Mucosa of stomach (tissue), 1 donor: ENCODE data around the gene FADS2.

Source experiments
- H3K27me3 ChIP-seq: one replicate; pipeline ENCODE4 v1.7.0; 2013; ENCODE audit warnings: mild to moderate bottlenecking, low read length; ENCODE audit not compliant: control insufficient read depth, insufficient read depth
- H3K36me3 ChIP-seq: one replicate; pipeline ENCODE4 v1.7.0; 2013; ENCODE audit warnings: low read length; ENCODE audit not compliant: control insufficient read depth, insufficient read depth
- H3K4me1 ChIP-seq: one replicate; pipeline ENCODE4 v1.7.0; 2013; ENCODE audit warnings: mild to moderate bottlenecking, low read length; ENCODE audit not compliant: control insufficient read depth, insufficient read depth
- H3K4me3 ChIP-seq: one replicate; pipeline ENCODE4 v1.7.0; 2013; ENCODE audit warnings: low read length
- H3K9ac ChIP-seq: one replicate; pipeline ENCODE4 v1.7.0; 2013; ENCODE audit warnings: mild to moderate bottlenecking, low read length, moderate library complexity
- H3K9me3 ChIP-seq: one replicate; pipeline ENCODE4 v1.7.0; 2013; ENCODE audit warnings: mild to moderate bottlenecking, low read length, moderate library complexity; ENCODE audit not compliant: control insufficient read depth
- donor health status: Pancreatic carcinoma.

The FADS2 gene

DNA sequence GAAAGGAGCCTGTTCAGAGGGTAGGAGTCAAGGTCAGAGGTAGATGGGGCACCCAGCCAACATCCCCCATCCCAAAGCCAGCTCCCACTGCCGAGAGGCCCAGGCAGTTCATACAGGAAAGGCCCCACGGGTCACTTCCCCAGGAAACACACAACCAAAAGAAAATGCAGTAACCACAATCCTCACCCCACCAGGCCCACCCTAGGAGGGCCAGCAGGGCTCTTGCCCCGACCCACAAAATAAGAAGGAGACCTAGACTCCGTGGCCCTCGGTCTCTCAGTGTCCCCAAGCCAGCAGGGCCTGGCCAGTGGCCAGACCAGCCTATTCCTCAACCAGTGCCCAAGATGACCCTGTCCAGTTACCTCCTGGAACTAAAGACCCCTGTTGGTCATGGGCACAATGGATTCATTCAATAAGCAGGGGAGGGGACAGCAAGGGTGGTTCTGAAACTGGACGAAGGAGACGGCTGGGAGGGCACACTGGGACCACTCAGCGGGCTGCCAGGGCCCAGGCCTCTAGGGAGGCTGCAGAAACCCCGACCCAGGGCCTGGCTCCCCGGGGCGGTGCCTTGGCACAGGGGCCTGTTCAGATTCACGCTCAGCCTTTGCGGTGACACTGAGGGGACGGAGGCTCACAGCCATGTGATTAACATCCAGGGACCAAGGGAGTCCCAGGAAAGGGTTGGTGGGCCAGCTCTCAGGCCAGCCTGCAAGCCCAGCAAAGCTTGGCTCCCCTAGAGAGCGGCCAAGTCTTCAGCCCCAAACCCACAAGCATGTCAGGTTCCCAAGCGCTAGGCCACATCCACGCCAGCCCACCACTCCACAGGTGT, 83.8 kb downstream of the FADS2 start:
- no peaks in the 10 kb centered on the region for H3K36me3 ChIP-seq
- H3K4me1 ChIP-seq = no peaks in the 10 kb centered on the region
- peaks cover 8% of the 10 kb centered on the region for H3K27me3 ChIP-seq
- H3K9me3 ChIP-seq = no peaks in the 10 kb centered on the region
- H3K4me3 ChIP-seq = no peak overlapping the region
- H3K9ac ChIP-seq = no peak overlapping the region

DNA sequence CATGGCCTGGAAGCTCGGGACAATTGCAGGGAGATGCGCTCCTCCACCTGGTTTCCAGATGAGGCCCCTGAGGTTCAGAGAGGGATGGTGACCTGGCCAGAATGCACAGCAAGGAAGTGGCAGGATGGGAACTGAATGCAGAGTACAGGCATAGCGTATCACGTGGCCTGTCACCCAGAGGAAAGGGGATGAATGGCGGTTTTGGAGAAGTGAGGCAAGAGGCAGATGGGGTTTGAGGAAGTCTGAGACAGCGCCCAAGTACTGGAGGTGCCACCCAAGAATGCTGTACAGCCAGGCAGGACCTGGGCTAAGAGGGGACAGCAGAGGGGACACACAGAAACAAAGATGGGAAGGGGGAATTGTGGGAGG, 84.4 kb downstream of the FADS2 start:
- H3K4me1 ChIP-seq = no peaks in the 10 kb centered on the region
- H3K4me3 ChIP-seq = no peak overlapping the region
- H3K27me3 ChIP-seq = peaks cover 9% of the 10 kb centered on the region
- no peak overlapping the region for H3K9ac ChIP-seq
- no peaks in the 10 kb centered on the region for H3K36me3 ChIP-seq
- H3K9me3 ChIP-seq = no peaks in the 10 kb centered on the region

DNA sequence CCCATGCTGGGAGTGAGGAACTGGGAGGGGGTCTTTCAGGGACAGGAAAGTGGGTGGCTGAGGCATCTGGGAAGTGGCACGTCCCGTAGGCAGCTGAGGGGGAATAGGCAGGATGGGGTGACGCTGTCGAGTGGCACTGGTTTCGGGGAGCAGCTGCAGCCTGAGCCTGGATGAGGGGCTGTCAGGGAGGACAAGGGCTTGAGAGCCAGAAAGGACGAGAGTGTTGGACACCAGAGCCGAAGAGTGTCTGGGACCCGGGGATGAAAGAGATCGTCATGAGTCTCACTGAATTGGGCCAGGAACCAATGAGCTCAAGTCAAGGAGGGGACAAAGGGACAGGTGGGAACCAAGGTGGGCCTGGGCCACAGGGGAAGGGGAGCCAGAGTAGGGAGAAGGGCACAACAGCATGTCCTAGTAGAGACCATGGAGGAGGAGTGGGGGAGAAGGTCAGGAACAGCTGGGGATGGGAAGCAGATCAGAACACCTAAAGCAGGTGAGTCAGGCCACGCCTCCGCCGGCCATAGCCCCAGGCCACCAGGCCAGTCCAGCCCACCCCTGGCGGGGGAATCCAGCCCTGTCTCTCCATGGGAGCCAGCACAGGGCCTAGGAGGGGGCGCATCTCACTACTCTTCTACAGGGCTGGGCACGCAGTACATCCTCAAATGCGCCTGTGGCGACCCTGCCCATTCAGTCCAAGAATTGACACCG, 85.0 kb downstream of the FADS2 start:
- no peak overlapping the region for H3K9ac ChIP-seq
- H3K27me3 ChIP-seq = peaks cover 16% of the 10 kb centered on the region
- peaks cover 6% of the 10 kb centered on the region for H3K4me1 ChIP-seq

DNA sequence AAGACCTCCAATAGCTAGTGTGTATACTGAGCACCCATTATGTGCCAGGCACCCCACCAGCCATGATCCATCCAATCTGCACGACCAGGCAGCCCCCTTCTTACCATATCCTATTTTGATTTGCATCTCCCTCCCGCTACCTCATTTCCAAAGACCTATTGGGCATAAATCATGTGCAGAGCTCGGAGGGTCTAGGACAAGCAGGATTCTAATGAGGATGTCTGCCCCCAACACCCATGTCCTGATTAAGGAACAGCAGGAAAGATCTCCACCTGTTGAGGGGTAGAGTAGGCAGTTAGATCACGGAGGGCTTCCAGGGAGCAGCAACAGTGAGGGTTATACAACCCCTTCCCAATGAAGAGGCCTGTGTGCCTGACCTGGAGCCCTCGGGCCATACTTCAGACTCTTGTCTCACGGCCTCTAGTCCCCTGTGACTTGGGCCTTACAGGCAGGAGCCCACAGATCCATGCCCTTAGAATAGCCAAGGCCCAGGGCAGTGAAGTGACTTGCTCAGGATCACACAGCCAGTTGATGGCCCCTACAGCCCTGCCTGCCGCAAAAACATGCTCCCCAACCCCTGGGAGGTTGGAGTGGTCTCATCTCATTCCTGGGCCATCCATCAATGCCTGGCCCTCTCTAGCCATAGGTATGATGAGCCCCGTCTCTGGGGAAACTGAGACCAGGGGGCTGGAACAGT, 85.7 kb downstream of the FADS2 start:
- H3K9ac ChIP-seq = no peak overlapping the region

More for the DNA sequence above, 85.0 kb downstream of the FADS2 start:
- Histone ChIP-seq H3K36me3 (no peaks in the 10 kb centered on the region), H3K9me3 (no peaks in the 10 kb centered on the region), H3K4me3 (no peak overlapping the region)

DNA sequence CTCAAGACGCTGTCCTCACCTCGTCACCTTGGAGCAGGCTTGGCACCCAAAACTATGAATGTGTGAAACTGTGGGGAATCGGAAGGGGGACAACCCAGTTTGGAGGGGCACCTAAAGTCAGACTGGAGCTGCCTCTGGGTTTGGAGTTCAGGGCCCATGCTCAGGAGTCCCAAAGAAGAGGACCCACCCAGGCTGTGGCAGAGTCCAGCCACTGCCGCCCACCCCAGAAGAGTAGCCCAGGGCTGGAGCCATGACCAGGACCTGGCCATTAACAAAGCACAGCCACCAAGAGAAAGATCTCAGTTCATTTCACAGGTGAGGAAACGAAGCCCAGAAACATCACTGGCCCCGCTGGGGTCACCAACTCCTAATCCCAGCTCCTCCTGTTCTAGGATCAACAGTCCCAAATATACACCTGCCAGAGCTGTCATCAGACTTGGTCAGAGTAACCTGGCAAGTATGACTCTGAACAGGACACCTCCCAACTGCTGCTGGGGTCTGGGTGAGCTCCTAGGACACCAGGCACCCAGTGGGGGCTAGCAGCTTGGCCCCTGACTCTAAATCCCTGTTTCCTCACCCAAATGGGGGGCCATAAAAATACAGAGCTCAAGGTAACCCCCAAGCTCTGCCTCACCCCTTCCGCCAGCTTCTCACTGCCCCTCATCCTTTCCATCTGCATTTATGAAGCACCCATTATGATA, 86.5 kb downstream of the FADS2 start:
- Histone ChIP-seq H3K9ac (no peak overlapping the region), H3K4me1 (peaks cover 8% of the 10 kb centered on the region), H3K36me3 (no peaks in the 10 kb centered on the region), H3K4me3 (no peak overlapping the region), H3K9me3 (no peaks in the 10 kb centered on the region), H3K27me3 (peaks cover 28% of the 10 kb centered on the region)

More for the DNA sequence above, 85.7 kb downstream of the FADS2 start:
- Histone ChIP-seq H3K27me3 (peaks cover 21% of the 10 kb centered on the region), H3K36me3 (no peaks in the 10 kb centered on the region), H3K4me1 (peaks cover 8% of the 10 kb centered on the region), H3K4me3 (no peak overlapping the region), H3K9me3 (no peaks in the 10 kb centered on the region)

DNA sequence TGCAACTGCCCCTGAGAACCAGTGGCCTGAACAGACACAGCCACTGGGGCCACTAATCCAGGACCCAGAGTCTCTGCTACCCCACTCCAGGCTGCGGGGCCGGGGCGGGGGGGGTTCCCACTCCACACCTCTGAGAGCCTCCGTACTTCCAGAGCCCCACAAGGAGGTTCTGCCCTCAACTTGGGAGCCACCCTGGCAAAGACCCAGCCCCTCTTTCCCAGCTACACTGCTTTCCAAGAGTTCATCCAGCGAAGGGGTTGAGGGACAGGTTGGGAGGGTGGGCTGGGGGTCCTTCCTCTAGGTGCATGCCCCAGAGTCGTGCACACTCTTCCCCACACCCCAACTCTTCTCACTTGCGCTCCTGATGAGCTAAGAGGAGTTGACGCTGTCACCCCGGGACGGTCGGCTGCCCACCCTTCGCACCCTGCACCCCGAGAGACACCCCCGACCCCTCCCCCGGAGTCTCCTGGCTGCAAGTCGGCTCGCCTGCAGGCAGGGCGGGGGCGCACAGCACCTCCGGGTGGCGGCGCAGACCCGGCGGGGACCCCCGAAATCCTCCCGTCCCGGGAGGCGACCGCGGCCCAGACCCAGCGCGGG, 88.7 kb downstream of the FADS2 start:
- Histone ChIP-seq H3K9me3 (no peaks in the 10 kb centered on the region), H3K9ac (no peak overlapping the region), H3K27me3 (peaks cover 36% of the 10 kb centered on the region), H3K4me3 (no peak overlapping the region), H3K36me3 (no peaks in the 10 kb centered on the region), H3K4me1 (peaks cover 8% of the 10 kb centered on the region)
